Vagina (tissue), 2 donors: Measurements from ENCODE around the gene IPMK.

Experiments used
- CTCF ChIP-seq, 3 experiments: fragments of 450-650 bp in 2 of 3; fragments of 200-600 bp in 1 of 3; sonication (generic) in 1 of 3; IDR thresholded peaks; one replicate each; pipeline ENCODE4 v1.5.1; 2017 to 2019; ENCODE audit warnings: antibody characterized with exemption in 3 of 3, mild to moderate bottlenecking in 2 of 3, moderate library complexity in 2 of 3
- POLR2A ChIP-seq, 2 donors: fragments of 450-650 bp; IDR thresholded peaks; one replicate each; pipeline ENCODE4 v1.6.1; 2017; ENCODE audit warnings: antibody characterized with exemption in 2 of 2, mild to moderate bottlenecking in 2 of 2, moderate library complexity in 2 of 2
- POLR2AphosphoS5 ChIP-seq, 2 donors: sonication (generic); formaldehyde crosslinking; IDR thresholded peaks; one replicate each; pipeline ENCODE4 v1.9.0; 2017; ENCODE audit warnings: antibody characterized with exemption in 2 of 2, mild to moderate bottlenecking in 2 of 2, low read depth in 1 of 2; ENCODE audit not compliant: insufficient read depth in 1 of 2

GRCh38 chr10:58280477-58280876, 12.8 kb upstream of the IPMK start:
- TF ChIP-seq CTCF (IDR thresholded peaks at IDR 0.05) (no peak), POLR2AphosphoS5 (IDR thresholded peaks at IDR 0.05; ENCODE audit: insufficient read depth in 1 of 2, low read depth in 1 of 2) (no peak), POLR2A (IDR thresholded peaks at IDR 0.05) (no peak)
